ENCODE measurements around the gene LRRC8A. TPM values are rescaled to one million over a fixed set of nuclear protein-coding genes. Genes with fewer than 3 reads are reported as not detected.

LRRC8A gene
- total and polyA plus RNA-seq, 2 of the 13 experiments (the other 11 are each of a cell fraction or from before 2014, with no cell fraction given), result 16.1 to 40.6 TPM

DNA sequence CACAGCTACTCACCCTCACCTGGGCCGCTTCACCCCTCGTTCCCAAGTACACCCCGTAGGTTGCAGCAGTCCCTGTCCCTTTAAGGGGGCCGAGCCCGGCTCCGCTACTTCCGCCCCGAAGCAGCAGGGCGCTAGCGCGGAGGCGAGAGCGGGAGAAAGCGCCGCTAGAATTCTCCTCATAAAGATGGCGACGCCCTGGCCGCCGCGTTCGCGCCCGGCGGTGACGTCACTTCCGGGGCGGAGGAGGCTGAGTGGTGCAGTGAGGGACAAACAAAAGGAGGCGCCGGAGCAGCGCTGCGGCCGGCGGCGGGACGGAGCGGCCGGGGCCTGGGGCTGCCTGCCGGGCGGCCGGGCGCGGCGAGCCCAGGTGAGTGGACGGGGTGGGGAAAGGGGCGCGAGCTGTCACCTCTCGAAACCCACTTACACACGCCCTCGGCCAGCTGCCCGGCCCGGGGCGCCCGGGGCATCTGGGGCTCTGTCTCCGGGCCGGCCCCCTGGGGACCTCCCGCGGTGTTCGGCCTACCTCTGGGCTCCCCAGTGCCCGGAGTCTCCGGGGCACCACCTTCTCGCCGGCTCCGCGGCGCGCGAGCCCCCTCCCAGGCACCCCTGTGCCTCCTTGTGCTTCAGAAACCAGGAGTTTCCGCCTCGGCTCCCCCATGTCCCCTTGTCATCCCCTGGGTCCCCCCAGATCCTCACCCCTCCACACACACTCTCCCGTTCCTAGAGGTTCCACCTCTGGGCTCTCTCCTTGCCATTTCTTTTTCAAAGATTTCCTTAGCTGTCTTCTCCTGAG lies at the start of gene LRRC8A, which contains the start of gene KYAT1 (continued):
- TF ChIP-seq, protein P1, sequence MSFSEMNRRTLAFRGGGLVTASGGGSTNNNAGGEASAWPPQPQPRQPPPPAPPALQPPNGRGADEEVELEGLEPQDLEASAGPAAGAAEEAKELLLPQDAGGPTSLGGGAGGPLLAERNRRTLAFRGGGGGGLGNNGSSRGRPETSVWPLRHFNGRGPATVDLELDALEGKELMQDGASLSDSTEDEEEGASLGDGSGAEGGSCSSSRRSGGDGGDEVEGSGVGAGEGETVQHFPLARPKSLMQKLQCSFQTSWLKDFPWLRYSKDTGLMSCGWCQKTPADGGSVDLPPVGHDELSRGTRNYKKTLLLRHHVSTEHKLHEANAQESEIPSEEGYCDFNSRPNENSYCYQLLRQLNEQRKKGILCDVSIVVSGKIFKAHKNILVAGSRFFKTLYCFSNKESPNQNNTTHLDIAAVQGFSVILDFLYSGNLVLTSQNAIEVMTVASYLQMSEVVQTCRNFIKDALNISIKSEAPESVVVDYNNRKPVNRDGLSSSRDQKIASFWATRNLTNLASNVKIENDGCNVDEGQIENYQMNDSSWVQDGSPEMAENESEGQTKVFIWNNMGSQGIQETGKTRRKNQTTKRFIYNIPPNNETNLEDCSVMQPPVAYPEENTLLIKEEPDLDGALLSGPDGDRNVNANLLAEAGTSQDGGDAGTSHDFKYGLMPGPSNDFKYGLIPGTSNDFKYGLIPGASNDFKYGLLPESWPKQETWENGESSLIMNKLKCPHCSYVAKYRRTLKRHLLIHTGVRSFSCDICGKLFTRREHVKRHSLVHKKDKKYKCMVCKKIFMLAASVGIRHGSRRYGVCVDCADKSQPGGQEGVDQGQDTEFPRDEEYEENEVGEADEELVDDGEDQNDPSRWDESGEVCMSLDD (CRISPR knock-in tag; IDR thresholded peaks at IDR 0.05; ENCODE audit: borderline replicate concordance), result no peak
- TF ChIP-seq ZNF777 (CRISPR knock-in tag; IDR thresholded peaks at IDR 0.05), result 0 out of 2 replicates have a peak, but pooled peaks have one; percentile 20
- TF ChIP-seq FOSL2 (CRISPR knock-in tag; IDR thresholded peaks at IDR 0.05), result peak; percentile 74
- no peak for TF ChIP-seq ZSCAN30 (CRISPR knock-in tag; IDR thresholded peaks at IDR 0.05)
- TF ChIP-seq JDP2 (CRISPR knock-in tag; IDR thresholded peaks at IDR 0.05; ENCODE audit: borderline replicate concordance), result no peak
- TF ChIP-seq MBNL3 (CRISPR knock-in tag; conservative IDR thresholded peaks at IDR 0.05), result no peak
- TF ChIP-seq RARA (CRISPR knock-in tag; IDR thresholded peaks at IDR 0.05), result 0 out of 2 replicates have a peak, but pooled peaks have one; percentile 12
- TF ChIP-seq MEIS1 (CRISPR knock-in tag; IDR thresholded peaks at IDR 0.05; ENCODE audit: borderline replicate concordance), result no peak
- TF ChIP-seq, protein P2, sequence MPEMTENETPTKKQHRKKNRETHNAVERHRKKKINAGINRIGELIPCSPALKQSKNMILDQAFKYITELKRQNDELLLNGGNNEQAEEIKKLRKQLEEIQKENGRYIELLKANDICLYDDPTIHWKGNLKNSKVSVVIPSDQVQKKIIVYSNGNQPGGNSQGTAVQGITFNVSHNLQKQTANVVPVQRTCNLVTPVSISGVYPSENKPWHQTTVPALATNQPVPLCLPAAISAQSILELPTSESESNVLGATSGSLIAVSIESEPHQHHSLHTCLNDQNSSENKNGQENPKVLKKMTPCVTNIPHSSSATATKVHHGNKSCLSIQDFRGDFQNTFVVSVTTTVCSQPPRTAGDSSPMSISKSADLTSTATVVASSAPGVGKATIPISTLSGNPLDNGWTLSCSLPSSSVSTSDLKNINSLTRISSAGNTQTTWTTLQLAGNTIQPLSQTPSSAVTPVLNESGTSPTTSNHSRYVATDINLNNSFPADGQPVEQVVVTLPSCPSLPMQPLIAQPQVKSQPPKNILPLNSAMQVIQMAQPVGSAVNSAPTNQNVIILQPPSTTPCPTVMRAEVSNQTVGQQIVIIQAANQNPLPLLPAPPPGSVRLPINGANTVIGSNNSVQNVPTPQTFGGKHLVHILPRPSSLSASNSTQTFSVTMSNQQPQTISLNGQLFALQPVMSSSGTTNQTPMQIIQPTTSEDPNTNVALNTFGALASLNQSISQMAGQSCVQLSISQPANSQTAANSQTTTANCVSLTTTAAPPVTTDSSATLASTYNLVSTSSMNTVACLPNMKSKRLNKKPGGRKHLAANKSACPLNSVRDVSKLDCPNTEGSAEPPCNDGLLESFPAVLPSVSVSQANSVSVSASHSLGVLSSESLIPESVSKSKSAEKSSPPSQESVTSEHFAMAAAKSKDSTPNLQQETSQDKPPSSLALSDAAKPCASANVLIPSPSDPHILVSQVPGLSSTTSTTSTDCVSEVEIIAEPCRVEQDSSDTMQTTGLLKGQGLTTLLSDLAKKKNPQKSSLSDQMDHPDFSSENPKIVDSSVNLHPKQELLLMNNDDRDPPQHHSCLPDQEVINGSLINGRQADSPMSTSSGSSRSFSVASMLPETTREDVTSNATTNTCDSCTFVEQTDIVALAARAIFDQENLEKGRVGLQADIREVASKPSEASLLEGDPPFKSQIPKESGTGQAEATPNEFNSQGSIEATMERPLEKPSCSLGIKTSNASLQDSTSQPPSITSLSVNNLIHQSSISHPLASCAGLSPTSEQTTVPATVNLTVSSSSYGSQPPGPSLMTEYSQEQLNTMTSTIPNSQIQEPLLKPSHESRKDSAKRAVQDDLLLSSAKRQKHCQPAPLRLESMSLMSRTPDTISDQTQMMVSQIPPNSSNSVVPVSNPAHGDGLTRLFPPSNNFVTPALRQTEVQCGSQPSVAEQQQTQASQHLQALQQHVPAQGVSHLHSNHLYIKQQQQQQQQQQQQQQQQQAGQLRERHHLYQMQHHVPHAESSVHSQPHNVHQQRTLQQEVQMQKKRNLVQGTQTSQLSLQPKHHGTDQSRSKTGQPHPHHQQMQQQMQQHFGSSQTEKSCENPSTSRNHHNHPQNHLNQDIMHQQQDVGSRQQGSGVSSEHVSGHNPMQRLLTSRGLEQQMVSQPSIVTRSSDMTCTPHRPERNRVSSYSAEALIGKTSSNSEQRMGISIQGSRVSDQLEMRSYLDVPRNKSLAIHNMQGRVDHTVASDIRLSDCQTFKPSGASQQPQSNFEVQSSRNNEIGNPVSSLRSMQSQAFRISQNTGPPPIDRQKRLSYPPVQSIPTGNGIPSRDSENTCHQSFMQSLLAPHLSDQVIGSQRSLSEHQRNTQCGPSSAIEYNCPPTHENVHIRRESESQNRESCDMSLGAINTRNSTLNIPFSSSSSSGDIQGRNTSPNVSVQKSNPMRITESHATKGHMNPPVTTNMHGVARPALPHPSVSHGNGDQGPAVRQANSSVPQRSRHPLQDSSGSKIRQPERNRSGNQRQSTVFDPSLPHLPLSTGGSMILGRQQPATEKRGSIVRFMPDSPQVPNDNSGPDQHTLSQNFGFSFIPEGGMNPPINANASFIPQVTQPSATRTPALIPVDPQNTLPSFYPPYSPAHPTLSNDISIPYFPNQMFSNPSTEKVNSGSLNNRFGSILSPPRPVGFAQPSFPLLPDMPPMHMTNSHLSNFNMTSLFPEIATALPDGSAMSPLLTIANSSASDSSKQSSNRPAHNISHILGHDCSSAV (CRISPR knock-in tag; IDR thresholded peaks at IDR 0.05; ENCODE audit: borderline replicate concordance), result no peak
- TF ChIP-seq PLRG1 (conservative IDR thresholded peaks at IDR 0.05), result no peak
- TF ChIP-seq ZNF225 (CRISPR knock-in tag; IDR thresholded peaks at IDR 0.05), result no peak
- TF ChIP-seq, protein P3, sequence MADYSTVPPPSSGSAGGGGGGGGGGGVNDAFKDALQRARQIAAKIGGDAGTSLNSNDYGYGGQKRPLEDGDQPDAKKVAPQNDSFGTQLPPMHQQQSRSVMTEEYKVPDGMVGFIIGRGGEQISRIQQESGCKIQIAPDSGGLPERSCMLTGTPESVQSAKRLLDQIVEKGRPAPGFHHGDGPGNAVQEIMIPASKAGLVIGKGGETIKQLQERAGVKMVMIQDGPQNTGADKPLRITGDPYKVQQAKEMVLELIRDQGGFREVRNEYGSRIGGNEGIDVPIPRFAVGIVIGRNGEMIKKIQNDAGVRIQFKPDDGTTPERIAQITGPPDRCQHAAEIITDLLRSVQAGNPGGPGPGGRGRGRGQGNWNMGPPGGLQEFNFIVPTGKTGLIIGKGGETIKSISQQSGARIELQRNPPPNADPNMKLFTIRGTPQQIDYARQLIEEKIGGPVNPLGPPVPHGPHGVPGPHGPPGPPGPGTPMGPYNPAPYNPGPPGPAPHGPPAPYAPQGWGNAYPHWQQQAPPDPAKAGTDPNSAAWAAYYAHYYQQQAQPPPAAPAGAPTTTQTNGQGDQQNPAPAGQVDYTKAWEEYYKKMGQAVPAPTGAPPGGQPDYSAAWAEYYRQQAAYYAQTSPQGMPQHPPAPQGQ (CRISPR knock-in tag; IDR thresholded peaks at IDR 0.05; ENCODE audit: borderline replicate concordance), result no peak
